Loucy (cell line): Measurements from ENCODE around the gene CD68.

Experiments used
- H2AFZ ChIP-seq: fragments of 200-600 bp; sonication (generic); 2 replicates; pipeline ENCODE4 v1.6.0; 2016; ENCODE audit warnings: antibody characterized with exemption, mild to moderate bottlenecking, low read length, moderate library complexity
- H3F3A ChIP-seq: fragments of 200-600 bp; 2 replicates; pipeline ENCODE4 v1.6.0; 2016; ENCODE audit warnings: antibody characterized with exemption, low read depth, mild to moderate bottlenecking
- H3K27me3 ChIP-seq: fragments of 200-600 bp; sonication (generic); 2 replicates; pipeline ENCODE4 v1.6.1; 2014; ENCODE audit warnings: low read length, mild to moderate bottlenecking; ENCODE audit not compliant: insufficient read depth, poor library complexity, severe bottlenecking
- H3K36me3 ChIP-seq: fragments of 200-600 bp; sonication (generic); 2 replicates; pipeline ENCODE4 v1.6.1; 2016; ENCODE audit warnings: low read length; ENCODE audit not compliant: insufficient read depth
- H3K4me1 ChIP-seq: fragments of 200-600 bp; sonication (generic); 2 replicates; pipeline ENCODE4 v1.5.1; 2014; ENCODE audit warnings: low read length, mild to moderate bottlenecking; ENCODE audit not compliant: insufficient read depth, poor library complexity, severe bottlenecking
- H3K4me2 ChIP-seq: fragments of 200-600 bp; sonication (generic); 2 replicates; pipeline ENCODE4 v1.6.0; 2014; ENCODE audit warnings: antibody characterized with exemption, low read length, low read depth, mild to moderate bottlenecking; ENCODE audit not compliant: poor library complexity, severe bottlenecking
- H3K4me3 ChIP-seq: fragments of 200-600 bp; sonication (generic); 2 replicates; pipeline ENCODE4 v1.5.1; 2014; ENCODE audit warnings: low read length, mild to moderate bottlenecking, mixed read lengths; ENCODE audit not compliant: poor library complexity, severe bottlenecking
- H3K79me2 ChIP-seq: fragments of 200-600 bp; sonication (generic); 2 replicates; pipeline ENCODE4 v1.6.1; 2014; ENCODE audit warnings: low read length; ENCODE audit not compliant: insufficient read depth
- H3K9ac ChIP-seq: fragments of 200-600 bp; sonication (generic); 2 replicates; pipeline ENCODE4 v1.6.0; 2014; ENCODE audit warnings: mild to moderate bottlenecking, low read depth, low read length, moderate library complexity; ENCODE audit not compliant: poor library complexity, severe bottlenecking
- H3K9me2 ChIP-seq: fragments of 200-600 bp; sonication (generic); replicated peaks from 2 replicates; pipeline ENCODE4 v1.6.1; 2016; ENCODE audit warnings: low read depth, low read length, mixed read lengths
- H3K9me3 ChIP-seq: fragments of 200-600 bp; sonication (generic); 2 replicates; pipeline ENCODE4 v1.6.1; 2014; ENCODE audit warnings: mild to moderate bottlenecking, antibody characterized with exemption, low read length, low read depth; ENCODE audit not compliant: insufficient read depth
- H4K20me1 ChIP-seq: fragments of 200-600 bp; sonication (generic); 2 replicates; pipeline ENCODE4 v1.6.0; 2014; ENCODE audit warnings: antibody characterized with exemption, low read length, mild to moderate bottlenecking; ENCODE audit not compliant: insufficient read depth, poor library complexity, severe bottlenecking
- CTCF ChIP-seq: fragments of 200-600 bp; sonication (generic); conservative IDR thresholded peaks from 2 replicates; pipeline ENCODE4 v1.5.1; 2014; ENCODE audit warnings: mild to moderate bottlenecking, antibody characterized with exemption, low read length
- EZH2phosphoT487 ChIP-seq: fragments of 200-600 bp; IDR thresholded peaks from 2 replicates; pipeline ENCODE4 v1.6.1; 2018; ENCODE audit warnings: antibody characterized with exemption, mild to moderate bottlenecking, moderate library complexity, borderline replicate concordance

The CD68 gene

DNA sequence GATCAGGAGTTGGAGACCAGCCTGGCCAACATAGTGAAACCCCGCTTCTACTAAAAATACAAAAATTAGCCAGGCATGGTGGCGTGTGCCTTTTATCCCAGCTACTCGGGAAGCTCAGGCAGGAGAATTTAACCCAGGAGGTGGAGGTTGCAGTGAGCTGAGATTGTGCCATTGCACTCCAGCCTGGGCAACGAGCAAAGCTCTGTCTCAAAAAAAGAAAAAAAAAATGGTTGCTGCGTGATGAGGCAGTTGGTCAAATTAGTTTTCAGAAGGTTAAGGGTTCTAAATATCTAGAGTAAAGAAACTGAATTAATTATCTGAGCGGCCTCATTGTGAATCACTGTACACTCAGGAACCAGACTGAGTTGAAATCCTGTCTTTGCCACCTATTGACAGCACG lies 3.5 kb upstream of the CD68 start:
- no peaks in the 10 kb centered on the region for H3K9me3 ChIP-seq
- H4K20me1 ChIP-seq: peaks cover 67% of the 10 kb centered on the region
- H3K4me3 ChIP-seq: peak overlapping the region; percentile 98
- H2AFZ ChIP-seq: no peak overlapping the region
- TF ChIP-seq CTCF (no peak), EZH2phosphoT487 (no peak)
- H3K4me2 ChIP-seq: peak overlapping the region; percentile 75
- H3K4me1 ChIP-seq: peaks cover 40% of the 10 kb centered on the region
- H3K27me3 ChIP-seq: peaks cover 7% of the 10 kb centered on the region
- H3K36me3 ChIP-seq: peaks cover 76% of the 10 kb centered on the region
- peaks cover 27% of the 10 kb centered on the region for H3F3A ChIP-seq
- H3K9me2 ChIP-seq: no peaks in the 10 kb centered on the region
- no peak overlapping the region for H3K9ac ChIP-seq
- H3K79me2 ChIP-seq: peaks cover 75% of the 10 kb centered on the region

DNA sequence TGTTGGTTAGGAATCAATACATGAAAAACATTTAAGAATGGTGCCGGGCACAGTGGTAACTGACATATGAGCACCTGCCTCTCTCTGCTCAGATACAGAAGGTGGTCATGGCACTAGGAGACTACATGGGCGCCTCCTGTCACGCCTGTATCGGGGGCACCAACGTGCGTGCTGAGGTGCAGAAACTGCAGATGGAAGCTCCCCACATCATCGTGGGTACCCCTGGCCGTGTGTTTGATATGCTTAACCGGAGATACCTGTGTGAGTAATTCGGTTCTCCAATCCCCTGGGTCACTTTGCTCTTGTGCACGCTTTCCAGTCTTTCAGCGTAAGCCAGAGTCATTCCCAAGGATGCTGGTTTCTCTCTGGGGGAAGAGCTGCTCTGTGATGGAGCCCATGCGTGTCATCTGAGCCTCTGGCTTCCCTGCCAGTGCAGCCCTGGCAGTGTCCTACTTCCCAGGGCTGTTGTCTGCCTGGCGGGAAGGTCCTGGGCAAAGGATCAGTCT lies 3.0 kb upstream of the CD68 start:
- Histone ChIP-seq H3K4me2 (peak overlapping the region; percentile 75), H3K9ac (no peak overlapping the region)

GRCh38 chr17:7577327-7578199 lies 1.9 kb upstream of the CD68 start:
- Histone ChIP-seq H3K9me2 (no peaks in the 10 kb centered on the region), H3K9me3 (no peaks in the 10 kb centered on the region), H3K9ac (no peak overlapping the region), H3K4me2 (peak overlapping the region; percentile 75), H3K4me3 (no peak overlapping the region), H4K20me1 (peaks cover 67% of the 10 kb centered on the region), H3F3A (peaks cover 27% of the 10 kb centered on the region), H3K4me1 (peaks cover 39% of the 10 kb centered on the region), H3K79me2 (peaks cover 77% of the 10 kb centered on the region), H3K27me3 (peaks cover 7% of the 10 kb centered on the region), H2AFZ (no peak overlapping the region), H3K36me3 (peaks cover 73% of the 10 kb centered on the region)
- TF ChIP-seq CTCF (no peak), EZH2phosphoT487 (no peak)

More for the DNA sequence above, 3.0 kb upstream of the CD68 start:
- Histone ChIP-seq H3K9me3 (no peaks in the 10 kb centered on the region), H3K36me3 (peaks cover 73% of the 10 kb centered on the region), H3K79me2 (peaks cover 75% of the 10 kb centered on the region), H2AFZ (no peak overlapping the region), H4K20me1 (peaks cover 67% of the 10 kb centered on the region), H3K9me2 (no peaks in the 10 kb centered on the region), H3K4me3 (peak overlapping the region; percentile 98), H3F3A (peaks cover 27% of the 10 kb centered on the region), H3K4me1 (peaks cover 36% of the 10 kb centered on the region), H3K27me3 (peaks cover 7% of the 10 kb centered on the region)
- TF ChIP-seq EZH2phosphoT487 (no peak), CTCF (no peak)
